GM12875 (cell line): ENCODE results near the gene SPATA32.

ENCODE experiments used
- H3K4me3 ChIP-seq: one replicate; pipeline ENCODE4 v1.5.1; 2011; ENCODE audit warnings: low read depth, low read length, control low read depth
- CTCF ChIP-seq: IDR thresholded peaks from 2 replicates; pipeline ENCODE4 v1.5.1; 2011; ENCODE audit warnings: low read depth, mild to moderate bottlenecking, control low read depth, inconsistent platforms, low read length, moderate library complexity, borderline replicate concordance; ENCODE audit not compliant: insufficient read depth

Gene SPATA32

GRCh38 chr17:45293413-45294211 lies 31.7 kb upstream of the SPATA32 start:
- no peak for TF ChIP-seq CTCF
- no peak overlapping the region for H3K4me3 ChIP-seq

- no peak for TF ChIP-seq CTCF
- H3K4me3 ChIP-seq = no peak overlapping the region
Measured at GRCh38 chr17:45292696-45293412, 31.0 kb upstream of the SPATA32 start.

GRCh38 chr17:45291171-45291805 lies 29.4 kb upstream of the SPATA32 start:
- no peak overlapping the region for H3K4me3 ChIP-seq
- TF ChIP-seq CTCF = no peak

- TF ChIP-seq CTCF = no peak
- no peak overlapping the region for H3K4me3 ChIP-seq
Measured at GRCh38 chr17:45290269-45290765, 28.4 kb upstream of the SPATA32 start.

GRCh38 chr17:45289301-45290268 lies 27.7 kb upstream of the SPATA32 start:
- H3K4me3 ChIP-seq = no peak overlapping the region
- TF ChIP-seq CTCF = no peak

GRCh38 chr17:45288825-45289224 lies 26.9 kb upstream of the SPATA32 start:
- no peak for TF ChIP-seq CTCF
- no peak overlapping the region for H3K4me3 ChIP-seq
